CD14-positive monocyte (primary cell): Measurements from ENCODE around the gene PYCARD. TPM values are rescaled to one million over a fixed set of nuclear protein-coding genes. Genes with fewer than 3 reads are reported as not detected.

ENCODE experiments used
- DNase-seq, 3 donors: peaks; one replicate each; pipeline ENCODE4 v3.0.0-alpha.2; 2011 to 2022
- H2AFZ ChIP-seq: 2 replicates; pipeline ENCODE4 v1.6.0; 2012; ENCODE audit warnings: mild to moderate bottlenecking, low read depth, low read length, inconsistent platforms; ENCODE audit not compliant: insufficient read depth, poor library complexity, severe bottlenecking
- H3K27ac ChIP-seq, 2 donors: 1 replicate in 1 of 2; 2 replicates in 1 of 2; pipeline ENCODE4 v1.5.1; 2012 to 2013; ENCODE audit warnings: low read length in 2 of 2, control low read depth in 1 of 2, inconsistent platforms in 1 of 2, low read depth in 1 of 2, mild to moderate bottlenecking in 1 of 2
- H3K27me3 ChIP-seq, 2 donors: one replicate each; pipeline versions ENCODE4 v1.6.0 to v1.6.1; 2011 to 2013; ENCODE audit warnings: low read length in 2 of 2; ENCODE audit not compliant: control insufficient read depth in 2 of 2, insufficient read depth in 2 of 2
- H3K36me3 ChIP-seq, 2 donors: replicated peaks in 1 of 2; 1 replicate in 1 of 2; 2 replicates in 1 of 2; pipeline versions ENCODE4 v1.5.1 to v1.6.1; 2012 to 2013; ENCODE audit warnings: low read length in 2 of 2, control low read depth in 1 of 2, inconsistent platforms in 1 of 2, mild to moderate bottlenecking in 1 of 2; ENCODE audit not compliant: insufficient read depth in 2 of 2, control insufficient read depth in 1 of 2
- H3K4me1 ChIP-seq, 2 donors: 1 replicate in 1 of 2; 2 replicates in 1 of 2; pipeline versions ENCODE4 v1.5.1 to v1.6.1; 2012 to 2013; ENCODE audit warnings: low read length in 2 of 2, control low read depth in 1 of 2, inconsistent platforms in 1 of 2, mild to moderate bottlenecking in 1 of 2, moderate library complexity in 1 of 2; ENCODE audit not compliant: insufficient read depth in 2 of 2, control insufficient read depth in 1 of 2
- H3K4me2 ChIP-seq: replicated peaks from 2 replicates; pipeline ENCODE3; 2012; ENCODE audit warnings: low read length, moderate library complexity, mild to moderate bottlenecking; ENCODE audit not compliant: poor library complexity, severe bottlenecking; ENCODE audit errors: extremely low read depth
- H3K4me3 ChIP-seq, 3 experiments: fragments of 200-600 bp in 1 of 3; sonication (generic) in 1 of 3; replicated peaks in 1 of 3; 1 replicate in 2 of 3; 2 replicates in 1 of 3; pipeline ENCODE4 v1.5.1; 2011 to 2013; ENCODE audit warnings: low read length in 3 of 3, mild to moderate bottlenecking in 3 of 3, control low read depth in 2 of 3, low read depth in 2 of 3, inconsistent platforms in 1 of 3, moderate library complexity in 1 of 3
- H3K79me2 ChIP-seq: 2 replicates; pipeline ENCODE4 v1.6.0; 2012; ENCODE audit warnings: mild to moderate bottlenecking, control low read depth, inconsistent platforms, low read length, moderate library complexity; ENCODE audit not compliant: insufficient read depth
- H3K9ac ChIP-seq: 2 replicates; pipeline ENCODE4 v1.6.0; 2017; ENCODE audit warnings: low read length, mild to moderate bottlenecking; ENCODE audit not compliant: insufficient read depth, poor library complexity, severe bottlenecking
- H3K9me3 ChIP-seq, 2 donors: replicated peaks in 1 of 2; 1 replicate in 1 of 2; 2 replicates in 1 of 2; pipeline versions ENCODE4 v1.5.1 to v1.6.1; 2012 to 2013; ENCODE audit warnings: low read length in 2 of 2, control low read depth in 1 of 2; ENCODE audit not compliant: control insufficient read depth in 1 of 2, insufficient read depth in 1 of 2
- H4K20me1 ChIP-seq: 2 replicates; pipeline ENCODE4 v1.6.0; 2012; ENCODE audit warnings: mild to moderate bottlenecking, low read length, control low read depth, moderate library complexity; ENCODE audit not compliant: insufficient read depth
- H3K27ac Mint-ChIP-seq, 7 donors: one replicate each; pipeline ENCODE4 v1.8.0; 2020; ENCODE audit warnings: mild to moderate bottlenecking in 7 of 7, mixed read lengths in 7 of 7, moderate library complexity in 6 of 7, inconsistent platforms in 2 of 7
- H3K27me3 Mint-ChIP-seq, 3 donors: one replicate each; pipeline ENCODE4 v1.8.0; 2021 to 2022; ENCODE audit warnings: low read depth in 3 of 3, mild to moderate bottlenecking in 3 of 3, mixed read lengths in 3 of 3, moderate library complexity in 3 of 3, inconsistent platforms in 1 of 3
- H3K36me3 Mint-ChIP-seq, 2 donors: one replicate each; pipeline ENCODE4 v1.8.0; 2020; ENCODE audit warnings: mixed read lengths in 2 of 2, inconsistent platforms in 1 of 2, mild to moderate bottlenecking in 1 of 2
- H3K4me1 Mint-ChIP-seq: one replicate; pipeline ENCODE4 v1.8.0; 2020; ENCODE audit warnings: mild to moderate bottlenecking, mixed read lengths
- H3K4me3 Mint-ChIP-seq, 2 donors: one replicate each; pipeline ENCODE4 v1.8.0; 2020; ENCODE audit warnings: mild to moderate bottlenecking in 2 of 2, mixed read lengths in 2 of 2, moderate library complexity in 1 of 2
- H3K9me3 Mint-ChIP-seq, 7 donors: one replicate each; pipeline ENCODE4 v1.8.0; 2020 to 2022; ENCODE audit warnings: mixed read lengths in 7 of 7, mild to moderate bottlenecking in 6 of 7, moderate library complexity in 6 of 7, inconsistent platforms in 2 of 7
- whole genome bisulfite sequencing: methylation state at CpG from one replicate; pipeline ENCODE4 v1.1.5; 2013; ENCODE audit warnings: missing lambda C conversion rate; ENCODE audit not compliant: insufficient coverage; 5-methylcytosine and 5-hydroxymethylcytosine counted together
- intact Hi-C, 2 donors: fragments of 100-400 bp; cut with micrococcal nuclease; formaldehyde crosslinking; loops; one replicate each; pipeline versions ENCODE4 v1.15.0 to v1.15.1; 2023
- polyA plus RNA-seq, 3 donors: library from polyadenylated mRNA; depleted of rRNA in 1 of 3; unstranded in 2 of 3; stranded (reverse) in 1 of 3; fragments of 300-500 nt in 2 of 3; fragments of >200 nt in 1 of 3; fragmentation: Illumina TruSeq in 2 of 3; gene quantifications; 1 replicate in 2 of 3; 2 replicates in 1 of 3; pipeline ENCODE4 v1.2.3, GENCODE V29; 2012 to 2021
- TF ChIP-seq, protein P1 (sequence below): fragments of 200-600 bp; IDR thresholded peaks from one replicate; pipeline ENCODE4 v1.8.0; 2022; ENCODE audit warnings: antibody characterized with exemption, mild to moderate bottlenecking

PYCARD gene
- polyA plus RNA-seq, 3 donors: 214 to 400 (median 374) TPM

DNA sequence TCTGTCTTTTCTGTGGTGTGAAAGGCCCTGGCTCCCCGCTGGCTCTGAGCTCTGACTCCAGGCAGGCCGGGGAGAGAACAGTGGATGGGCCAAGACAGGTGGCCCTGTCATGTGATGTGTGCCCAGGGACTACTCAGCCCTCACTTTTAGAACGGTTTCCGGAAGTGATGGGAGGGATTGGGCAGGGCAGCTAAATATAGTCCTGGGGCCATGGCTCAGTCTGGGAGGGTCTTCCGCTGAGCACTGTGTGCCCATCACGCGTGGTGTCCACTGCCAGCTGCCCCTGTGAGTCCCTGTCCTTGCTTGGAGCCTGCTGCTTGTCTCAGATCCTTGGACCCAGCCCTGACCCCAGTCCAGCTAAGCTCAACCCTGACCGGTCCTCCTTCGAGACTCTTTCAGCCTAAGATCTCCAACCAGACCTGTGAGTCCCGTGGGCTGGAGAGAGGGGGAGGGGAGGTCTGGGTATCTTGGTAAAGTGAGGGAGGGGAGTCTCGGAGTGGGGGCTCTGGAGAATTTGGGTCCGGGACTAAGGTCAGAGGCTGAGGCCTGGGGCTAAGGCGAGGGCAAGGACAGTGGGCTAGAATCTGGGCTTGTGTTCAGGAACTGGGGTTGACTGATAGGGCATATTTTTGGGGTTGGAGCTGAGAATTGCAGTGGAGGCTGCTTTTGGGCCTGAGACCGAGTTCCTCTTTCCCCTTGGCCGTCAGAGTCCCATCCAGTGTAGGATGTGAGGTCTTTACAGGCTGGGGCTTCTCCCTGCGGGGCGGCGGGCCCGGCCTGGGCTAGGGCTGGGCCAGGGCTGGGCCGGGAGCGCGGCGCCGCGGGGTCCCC is 11.5 kb upstream of the PYCARD start, which contains the start of gene TRIM72:
TSS of gene TRIM72 (plus strand) at position 243 of the 831 bp plus-strand sequence. CDS start 620 bp downstream, outside the sequence.
- peak within 1 kb of the TSS; percentile 89 for H2AFZ ChIP-seq
- peaks cover 0 to 4% of the 10 kb centered on the region in 2 donors for H3K9me3 ChIP-seq
- H3K9me3 Mint-ChIP-seq: peaks cover 0 to 10% (median 6%) of the 10 kb centered on the region in 7 donors
- no peaks in the 10 kb centered on the region for H3K79me2 ChIP-seq
- H3K4me1 Mint-ChIP-seq: peaks cover 41% of the 10 kb centered on the region
- no peak within 1 kb of the TSS for H3K27ac ChIP-seq
- intact Hi-C loops: loop anchor here in 1 of 2 donors (10.0 kb wide), 1 partner anchor 59 kb away; the partner anchor contains the start of gene PRSS36
- peaks cover 34 to 40% of the 10 kb centered on the region in 2 donors for H3K4me1 ChIP-seq
- H3K36me3 Mint-ChIP-seq: peaks cover 16 to 17% of the 10 kb centered on the region in 2 donors
- H3K36me3 ChIP-seq: no peaks in the 10 kb centered on the region
- TF ChIP-seq, protein P1, sequence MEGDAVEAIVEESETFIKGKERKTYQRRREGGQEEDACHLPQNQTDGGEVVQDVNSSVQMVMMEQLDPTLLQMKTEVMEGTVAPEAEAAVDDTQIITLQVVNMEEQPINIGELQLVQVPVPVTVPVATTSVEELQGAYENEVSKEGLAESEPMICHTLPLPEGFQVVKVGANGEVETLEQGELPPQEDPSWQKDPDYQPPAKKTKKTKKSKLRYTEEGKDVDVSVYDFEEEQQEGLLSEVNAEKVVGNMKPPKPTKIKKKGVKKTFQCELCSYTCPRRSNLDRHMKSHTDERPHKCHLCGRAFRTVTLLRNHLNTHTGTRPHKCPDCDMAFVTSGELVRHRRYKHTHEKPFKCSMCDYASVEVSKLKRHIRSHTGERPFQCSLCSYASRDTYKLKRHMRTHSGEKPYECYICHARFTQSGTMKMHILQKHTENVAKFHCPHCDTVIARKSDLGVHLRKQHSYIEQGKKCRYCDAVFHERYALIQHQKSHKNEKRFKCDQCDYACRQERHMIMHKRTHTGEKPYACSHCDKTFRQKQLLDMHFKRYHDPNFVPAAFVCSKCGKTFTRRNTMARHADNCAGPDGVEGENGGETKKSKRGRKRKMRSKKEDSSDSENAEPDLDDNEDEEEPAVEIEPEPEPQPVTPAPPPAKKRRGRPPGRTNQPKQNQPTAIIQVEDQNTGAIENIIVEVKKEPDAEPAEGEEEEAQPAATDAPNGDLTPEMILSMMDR: no peak
- peak within 1 kb of the TSS; percentile 90 for H3K4me2 ChIP-seq
- H4K20me1 ChIP-seq: no peaks in the 10 kb centered on the region
- peak within 1 kb of the TSS; percentile 81 to 97 for H3K4me3 Mint-ChIP-seq
- H3K27ac Mint-ChIP-seq: peak within 1 kb of the TSS in 2 of 7 donors; percentile 1 to 32
- peaks cover 47 to 67% (median 54%) of the 10 kb centered on the region in 3 donors for H3K27me3 Mint-ChIP-seq
- H3K4me3 ChIP-seq: peak within 1 kb of the TSS; percentile 36 to 79 (median 52)
- peak within 1 kb of the TSS; percentile 58 for H3K9ac ChIP-seq
- H3K27me3 ChIP-seq: peaks cover 9 to 48% of the 10 kb centered on the region in 2 donors
- 84% methylated on average over 15 of the region's 25 CpGs for WGBS
- DNase-seq: peak in 1 of 3 donors; percentile 28

DNA sequence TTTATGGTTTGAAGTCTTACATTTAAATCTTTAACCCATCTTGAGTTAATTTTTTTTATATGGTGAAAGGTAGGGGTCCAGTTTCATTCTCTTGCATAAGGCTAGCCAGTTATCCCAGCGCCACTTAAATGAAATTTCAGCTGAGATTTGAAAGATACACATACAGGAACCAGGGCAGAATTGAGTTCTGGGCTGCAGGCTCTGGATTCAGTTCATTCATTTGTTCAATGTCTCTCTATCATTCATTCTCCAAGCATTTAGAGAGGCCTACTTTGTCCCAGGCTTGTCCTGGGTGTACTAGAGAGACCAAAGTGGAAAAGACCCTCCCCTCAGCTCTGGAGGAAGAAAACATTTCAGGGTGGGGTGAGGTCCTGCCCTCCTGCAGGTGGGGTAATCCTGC is 10.8 kb upstream of the PYCARD start:
- no peak overlapping the region for H3K4me3 ChIP-seq
- TF ChIP-seq, protein P1: no peak
- no peaks in the 10 kb centered on the region for H3K36me3 ChIP-seq
- H3K36me3 Mint-ChIP-seq: peaks cover 16 to 17% of the 10 kb centered on the region in 2 donors
- intact Hi-C loops: loop anchor here in 1 of 2 donors (10.0 kb wide), 1 partner anchor 59 kb away; the partner anchor contains the start of gene PRSS36
- H3K79me2 ChIP-seq: no peaks in the 10 kb centered on the region
- H3K4me3 Mint-ChIP-seq: peak overlapping the region in 1 of 2 donors; percentile 61
- no peak for DNase-seq
- peaks cover 34 to 40% of the 10 kb centered on the region in 2 donors for H3K4me1 ChIP-seq
- H3K9ac ChIP-seq: no peak overlapping the region
- 100% methylated on average over 1 of the region's 1 CpG for WGBS
- H3K4me1 Mint-ChIP-seq: peaks cover 43% of the 10 kb centered on the region
- H2AFZ ChIP-seq: no peak overlapping the region
- H3K27me3 ChIP-seq: peaks cover 9 to 41% of the 10 kb centered on the region in 2 donors
- no peak overlapping the region for H3K27ac ChIP-seq
- no peak overlapping the region for H3K4me2 ChIP-seq
- H3K27me3 Mint-ChIP-seq: peaks cover 45 to 61% (median 53%) of the 10 kb centered on the region in 3 donors
- peaks cover 0 to 9% (median 6%) of the 10 kb centered on the region in 7 donors for H3K9me3 Mint-ChIP-seq
- H3K27ac Mint-ChIP-seq: no peak overlapping the region
- no peaks in the 10 kb centered on the region for H4K20me1 ChIP-seq
- peaks cover 0 to 4% of the 10 kb centered on the region in 2 donors for H3K9me3 ChIP-seq
